Measurements from ENCODE around the gene CCDC157.

CCDC157 gene

GRCh38 chr22:30315962-30316576 is 40.7 kb upstream of the CCDC157 start:
- H3F3A ChIP-seq (ENCODE audit: low read depth) = no peaks in the 10 kb centered on the region
- no peaks in the 10 kb centered on the region for H3K27me3 ChIP-seq (ENCODE audit: insufficient read depth, low read length, poor library complexity, severe bottlenecking)
- peaks cover 3% of the 10 kb centered on the region for H4K20me1 ChIP-seq (ENCODE audit: insufficient read depth, low read length, poor library complexity, severe bottlenecking)
- peak overlapping the region; percentile 66 for H3K4me2 ChIP-seq (ENCODE audit: low read depth, low read length, poor library complexity, severe bottlenecking)
- peaks cover 98% of the 10 kb centered on the region for H3K79me2 ChIP-seq (ENCODE audit: insufficient read depth, low read length)
- TF ChIP-seq EZH2phosphoT487 (IDR thresholded peaks at IDR 0.05; ENCODE audit: borderline replicate concordance) = no peak
- TF ChIP-seq, protein P1, sequence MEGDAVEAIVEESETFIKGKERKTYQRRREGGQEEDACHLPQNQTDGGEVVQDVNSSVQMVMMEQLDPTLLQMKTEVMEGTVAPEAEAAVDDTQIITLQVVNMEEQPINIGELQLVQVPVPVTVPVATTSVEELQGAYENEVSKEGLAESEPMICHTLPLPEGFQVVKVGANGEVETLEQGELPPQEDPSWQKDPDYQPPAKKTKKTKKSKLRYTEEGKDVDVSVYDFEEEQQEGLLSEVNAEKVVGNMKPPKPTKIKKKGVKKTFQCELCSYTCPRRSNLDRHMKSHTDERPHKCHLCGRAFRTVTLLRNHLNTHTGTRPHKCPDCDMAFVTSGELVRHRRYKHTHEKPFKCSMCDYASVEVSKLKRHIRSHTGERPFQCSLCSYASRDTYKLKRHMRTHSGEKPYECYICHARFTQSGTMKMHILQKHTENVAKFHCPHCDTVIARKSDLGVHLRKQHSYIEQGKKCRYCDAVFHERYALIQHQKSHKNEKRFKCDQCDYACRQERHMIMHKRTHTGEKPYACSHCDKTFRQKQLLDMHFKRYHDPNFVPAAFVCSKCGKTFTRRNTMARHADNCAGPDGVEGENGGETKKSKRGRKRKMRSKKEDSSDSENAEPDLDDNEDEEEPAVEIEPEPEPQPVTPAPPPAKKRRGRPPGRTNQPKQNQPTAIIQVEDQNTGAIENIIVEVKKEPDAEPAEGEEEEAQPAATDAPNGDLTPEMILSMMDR (conservative IDR thresholded peaks at IDR 0.05; ENCODE audit: low read length) = no peak
- no peaks in the 10 kb centered on the region for H3K9me2 ChIP-seq (replicated peaks; ENCODE audit: low read depth, low read length)
- H2AFZ ChIP-seq (ENCODE audit: low read length) = no peak overlapping the region
- H3K4me1 ChIP-seq (ENCODE audit: insufficient read depth, low read length, poor library complexity, severe bottlenecking) = peaks cover 74% of the 10 kb centered on the region
- no peak overlapping the region for H3K9ac ChIP-seq (ENCODE audit: low read depth, low read length, poor library complexity, severe bottlenecking)
- H3K4me3 ChIP-seq (ENCODE audit: low read length, poor library complexity, severe bottlenecking) = no peak overlapping the region
- no peaks in the 10 kb centered on the region for H3K36me3 ChIP-seq (ENCODE audit: insufficient read depth, low read length)
- H3K9me3 ChIP-seq (ENCODE audit: insufficient read depth, low read depth, low read length) = no peaks in the 10 kb centered on the region

GRCh38 chr22:30317778-30318177 is 39.0 kb upstream of the CCDC157 start:
- Histone ChIP-seq H3K27me3 (ENCODE audit: insufficient read depth, low read length, poor library complexity, severe bottlenecking) (no peaks in the 10 kb centered on the region), H3K4me1 (ENCODE audit: insufficient read depth, low read length, poor library complexity, severe bottlenecking) (peaks cover 70% of the 10 kb centered on the region), H3K9me2 (replicated peaks; ENCODE audit: low read depth, low read length) (no peaks in the 10 kb centered on the region), H3K36me3 (ENCODE audit: insufficient read depth, low read length) (no peaks in the 10 kb centered on the region), H3K9ac (ENCODE audit: low read depth, low read length, poor library complexity, severe bottlenecking) (no peak overlapping the region), H3K79me2 (ENCODE audit: insufficient read depth, low read length) (peaks cover 98% of the 10 kb centered on the region), H3K9me3 (ENCODE audit: insufficient read depth, low read depth, low read length) (no peaks in the 10 kb centered on the region), H2AFZ (ENCODE audit: low read length) (no peak overlapping the region), H3K4me2 (ENCODE audit: low read depth, low read length, poor library complexity, severe bottlenecking) (peak overlapping the region; percentile 43), H4K20me1 (ENCODE audit: insufficient read depth, low read length, poor library complexity, severe bottlenecking) (peaks cover 3% of the 10 kb centered on the region), H3F3A (ENCODE audit: low read depth) (no peaks in the 10 kb centered on the region), H3K4me3 (ENCODE audit: low read length, poor library complexity, severe bottlenecking) (no peak overlapping the region)
- TF ChIP-seq, protein P1 (conservative IDR thresholded peaks at IDR 0.05; ENCODE audit: low read length) = no peak
- no peak for TF ChIP-seq EZH2phosphoT487 (IDR thresholded peaks at IDR 0.05; ENCODE audit: borderline replicate concordance)

DNA sequence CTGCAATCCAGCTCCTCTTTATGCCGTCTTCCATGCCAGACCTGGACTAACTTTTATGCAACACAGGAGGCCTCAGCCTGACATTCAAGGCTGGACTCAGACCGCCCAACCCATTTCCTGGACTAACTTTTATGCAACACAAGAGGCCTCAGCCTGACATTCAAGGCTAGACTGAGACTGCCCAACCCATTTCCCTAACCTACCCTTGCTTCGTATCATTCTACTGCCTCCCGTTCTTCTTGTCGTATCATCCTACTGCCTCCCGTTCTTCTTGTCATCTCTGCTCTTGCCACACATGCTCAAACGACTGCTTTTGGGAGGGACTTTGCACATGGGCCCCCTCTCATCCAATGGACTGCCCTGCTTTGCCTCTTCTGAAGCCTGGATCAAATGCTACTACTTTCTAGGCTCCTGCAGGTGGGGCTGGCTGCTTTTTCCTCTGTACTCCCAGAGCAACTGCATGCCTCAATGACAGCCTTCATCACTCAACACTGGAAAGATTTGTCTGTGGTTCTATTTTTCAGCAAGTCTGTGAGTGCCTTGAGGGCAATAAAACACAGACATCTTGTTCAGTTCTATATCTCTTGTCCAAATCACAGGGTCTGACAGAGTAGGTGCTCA is 37.9 kb upstream of the CCDC157 start:
- no peak overlapping the region for H3K9ac ChIP-seq (ENCODE audit: low read depth, low read length, poor library complexity, severe bottlenecking)
- peaks cover 73% of the 10 kb centered on the region for H3K4me1 ChIP-seq (ENCODE audit: insufficient read depth, low read length, poor library complexity, severe bottlenecking)
- no peaks in the 10 kb centered on the region for H3F3A ChIP-seq (ENCODE audit: low read depth)
- H3K4me2 ChIP-seq (ENCODE audit: low read depth, low read length, poor library complexity, severe bottlenecking) = peak overlapping the region; percentile 43
- TF ChIP-seq, protein P1 (conservative IDR thresholded peaks at IDR 0.05; ENCODE audit: low read length) = peak; percentile 47
- TF ChIP-seq EZH2phosphoT487 (IDR thresholded peaks at IDR 0.05; ENCODE audit: borderline replicate concordance) = no peak
- H3K9me2 ChIP-seq (replicated peaks; ENCODE audit: low read depth, low read length) = no peaks in the 10 kb centered on the region
- no peaks in the 10 kb centered on the region for H3K36me3 ChIP-seq (ENCODE audit: insufficient read depth, low read length)
- peaks cover 3% of the 10 kb centered on the region for H4K20me1 ChIP-seq (ENCODE audit: insufficient read depth, low read length, poor library complexity, severe bottlenecking)
- H3K4me3 ChIP-seq (ENCODE audit: low read length, poor library complexity, severe bottlenecking) = peak overlapping the region; percentile 11
- H3K79me2 ChIP-seq (ENCODE audit: insufficient read depth, low read length) = peaks cover 100% of the 10 kb centered on the region
- H2AFZ ChIP-seq (ENCODE audit: low read length) = no peak overlapping the region
- H3K9me3 ChIP-seq (ENCODE audit: insufficient read depth, low read depth, low read length) = no peaks in the 10 kb centered on the region
- H3K27me3 ChIP-seq (ENCODE audit: insufficient read depth, low read length, poor library complexity, severe bottlenecking) = no peaks in the 10 kb centered on the region

All from Loucy (cell line).